ENCODE results near the gene AGER. TPM values are rescaled to one million over a fixed set of nuclear protein-coding genes. Genes with fewer than 3 reads are reported as not detected.

AGER gene
- total and polyA plus RNA-seq, 9 of the 15 experiments (the other 6 are each of a cell fraction or from before 2014, with no cell fraction given), result 1.2 to 11.5 (median 4.1) TPM

DNA sequence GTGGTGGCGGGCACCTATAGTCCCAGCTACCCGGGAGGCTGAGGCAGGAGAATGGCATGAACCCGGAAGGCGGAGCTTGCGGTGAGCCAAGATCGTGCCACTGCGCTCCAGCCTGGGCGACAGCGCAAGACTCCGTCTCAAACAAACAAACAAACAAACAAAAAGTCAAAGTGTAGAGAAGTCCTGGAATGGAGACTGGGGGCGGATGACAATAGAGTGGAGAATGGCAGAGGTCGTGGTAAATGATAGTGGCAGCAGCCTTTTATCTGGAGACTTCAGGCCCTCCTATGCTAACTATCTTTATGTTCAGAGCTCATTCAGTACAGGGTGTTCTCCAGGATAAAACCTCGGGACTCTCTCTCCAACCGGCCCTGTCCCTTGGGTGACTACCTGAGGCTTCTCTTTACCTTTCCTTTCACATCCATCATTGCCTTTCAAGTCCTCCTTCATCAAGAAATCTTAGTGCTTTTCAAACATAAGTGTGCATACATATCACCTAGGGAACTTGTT, 52.6 kb downstream of the AGER start (continued):
- no peak for TF ChIP-seq SRSF9 (IDR thresholded peaks at IDR 0.05; ENCODE audit: borderline replicate concordance, low read depth, low read length)
- no peak for TF ChIP-seq CAMTA2 (CRISPR knock-in tag; conservative IDR thresholded peaks at IDR 0.05)
- TF ChIP-seq GTF2F1 (IDR thresholded peaks at IDR 0.05; ENCODE audit: low read depth, low read length), result no peak
- TF ChIP-seq, protein P1, sequence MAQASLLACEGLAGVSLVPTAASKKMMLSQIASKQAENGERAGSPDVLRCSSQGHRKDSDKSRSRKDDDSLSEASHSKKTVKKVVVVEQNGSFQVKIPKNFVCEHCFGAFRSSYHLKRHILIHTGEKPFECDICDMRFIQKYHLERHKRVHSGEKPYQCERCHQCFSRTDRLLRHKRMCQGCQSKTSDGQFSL (CRISPR knock-in tag; IDR thresholded peaks at IDR 0.05), result no peak
- TF ChIP-seq, protein P1 (tag; IDR thresholded peaks at IDR 0.05), result peak in 1 of 2 experiments; percentile 4; a peak in 1 of 4 replicates
- TF ChIP-seq ZFPM2 (CRISPR knock-in tag; IDR thresholded peaks at IDR 0.05), result no peak
- TF ChIP-seq ZNF668 (CRISPR knock-in tag; IDR thresholded peaks at IDR 0.05), result no peak
- no peak for TF ChIP-seq RHOXF2B (CRISPR knock-in tag; conservative IDR thresholded peaks at IDR 0.05)
- TF ChIP-seq RBM25 (IDR thresholded peaks at IDR 0.05; ENCODE audit: low read depth, low read length, severe bottlenecking), result no peak
- no peak for TF ChIP-seq NFE2L1 (tag; IDR thresholded peaks at IDR 0.05; ENCODE audit: borderline replicate concordance, low read depth)
- TF ChIP-seq MBD2 (IDR thresholded peaks at IDR 0.05; ENCODE audit: borderline replicate concordance, low read depth), result peak; percentile 82
- peak; percentile 96 for TF ChIP-seq BCOR (IDR thresholded peaks at IDR 0.05)
- 0 out of 2 replicates have a peak, but pooled peaks have one; percentile 54 for TF ChIP-seq ZNF445 (CRISPR knock-in tag; IDR thresholded peaks at IDR 0.05; ENCODE audit: low read depth)
- TF ChIP-seq, protein P2, sequence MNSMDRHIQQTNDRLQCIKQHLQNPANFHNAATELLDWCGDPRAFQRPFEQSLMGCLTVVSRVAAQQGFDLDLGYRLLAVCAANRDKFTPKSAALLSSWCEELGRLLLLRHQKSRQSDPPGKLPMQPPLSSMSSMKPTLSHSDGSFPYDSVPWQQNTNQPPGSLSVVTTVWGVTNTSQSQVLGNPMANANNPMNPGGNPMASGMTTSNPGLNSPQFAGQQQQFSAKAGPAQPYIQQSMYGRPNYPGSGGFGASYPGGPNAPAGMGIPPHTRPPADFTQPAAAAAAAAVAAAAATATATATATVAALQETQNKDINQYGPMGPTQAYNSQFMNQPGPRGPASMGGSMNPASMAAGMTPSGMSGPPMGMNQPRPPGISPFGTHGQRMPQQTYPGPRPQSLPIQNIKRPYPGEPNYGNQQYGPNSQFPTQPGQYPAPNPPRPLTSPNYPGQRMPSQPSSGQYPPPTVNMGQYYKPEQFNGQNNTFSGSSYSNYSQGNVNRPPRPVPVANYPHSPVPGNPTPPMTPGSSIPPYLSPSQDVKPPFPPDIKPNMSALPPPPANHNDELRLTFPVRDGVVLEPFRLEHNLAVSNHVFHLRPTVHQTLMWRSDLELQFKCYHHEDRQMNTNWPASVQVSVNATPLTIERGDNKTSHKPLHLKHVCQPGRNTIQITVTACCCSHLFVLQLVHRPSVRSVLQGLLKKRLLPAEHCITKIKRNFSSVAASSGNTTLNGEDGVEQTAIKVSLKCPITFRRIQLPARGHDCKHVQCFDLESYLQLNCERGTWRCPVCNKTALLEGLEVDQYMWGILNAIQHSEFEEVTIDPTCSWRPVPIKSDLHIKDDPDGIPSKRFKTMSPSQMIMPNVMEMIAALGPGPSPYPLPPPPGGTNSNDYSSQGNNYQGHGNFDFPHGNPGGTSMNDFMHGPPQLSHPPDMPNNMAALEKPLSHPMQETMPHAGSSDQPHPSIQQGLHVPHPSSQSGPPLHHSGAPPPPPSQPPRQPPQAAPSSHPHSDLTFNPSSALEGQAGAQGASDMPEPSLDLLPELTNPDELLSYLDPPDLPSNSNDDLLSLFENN (IDR thresholded peaks at IDR 0.05; ENCODE audit: low read depth in 2 of 2, low read length in 2 of 2), result peak in 1 of 2 experiments; percentile 97; a peak in 2 of 4 replicates
- peak; percentile 100 for TF ChIP-seq TCF3 (CRISPR knock-in tag; IDR thresholded peaks at IDR 0.05)
- no peak for TF ChIP-seq PURB (CRISPR knock-in tag; IDR thresholded peaks at IDR 0.05; ENCODE audit: low read depth)
- no peak for TF ChIP-seq COPS2 (conservative IDR thresholded peaks at IDR 0.05)
- TF ChIP-seq ZC3H11A (IDR thresholded peaks at IDR 0.05; ENCODE audit: low read depth, low read length), result no peak
- TF ChIP-seq FUS (optimal IDR thresholded peaks at IDR 0.05; ENCODE audit: low read depth, low read length), result no peak
- TF ChIP-seq GATAD2B (IDR thresholded peaks at IDR 0.05; ENCODE audit: borderline replicate concordance), result no peak; the same call in 1 of the 2 replicates
- TF ChIP-seq, protein P3, sequence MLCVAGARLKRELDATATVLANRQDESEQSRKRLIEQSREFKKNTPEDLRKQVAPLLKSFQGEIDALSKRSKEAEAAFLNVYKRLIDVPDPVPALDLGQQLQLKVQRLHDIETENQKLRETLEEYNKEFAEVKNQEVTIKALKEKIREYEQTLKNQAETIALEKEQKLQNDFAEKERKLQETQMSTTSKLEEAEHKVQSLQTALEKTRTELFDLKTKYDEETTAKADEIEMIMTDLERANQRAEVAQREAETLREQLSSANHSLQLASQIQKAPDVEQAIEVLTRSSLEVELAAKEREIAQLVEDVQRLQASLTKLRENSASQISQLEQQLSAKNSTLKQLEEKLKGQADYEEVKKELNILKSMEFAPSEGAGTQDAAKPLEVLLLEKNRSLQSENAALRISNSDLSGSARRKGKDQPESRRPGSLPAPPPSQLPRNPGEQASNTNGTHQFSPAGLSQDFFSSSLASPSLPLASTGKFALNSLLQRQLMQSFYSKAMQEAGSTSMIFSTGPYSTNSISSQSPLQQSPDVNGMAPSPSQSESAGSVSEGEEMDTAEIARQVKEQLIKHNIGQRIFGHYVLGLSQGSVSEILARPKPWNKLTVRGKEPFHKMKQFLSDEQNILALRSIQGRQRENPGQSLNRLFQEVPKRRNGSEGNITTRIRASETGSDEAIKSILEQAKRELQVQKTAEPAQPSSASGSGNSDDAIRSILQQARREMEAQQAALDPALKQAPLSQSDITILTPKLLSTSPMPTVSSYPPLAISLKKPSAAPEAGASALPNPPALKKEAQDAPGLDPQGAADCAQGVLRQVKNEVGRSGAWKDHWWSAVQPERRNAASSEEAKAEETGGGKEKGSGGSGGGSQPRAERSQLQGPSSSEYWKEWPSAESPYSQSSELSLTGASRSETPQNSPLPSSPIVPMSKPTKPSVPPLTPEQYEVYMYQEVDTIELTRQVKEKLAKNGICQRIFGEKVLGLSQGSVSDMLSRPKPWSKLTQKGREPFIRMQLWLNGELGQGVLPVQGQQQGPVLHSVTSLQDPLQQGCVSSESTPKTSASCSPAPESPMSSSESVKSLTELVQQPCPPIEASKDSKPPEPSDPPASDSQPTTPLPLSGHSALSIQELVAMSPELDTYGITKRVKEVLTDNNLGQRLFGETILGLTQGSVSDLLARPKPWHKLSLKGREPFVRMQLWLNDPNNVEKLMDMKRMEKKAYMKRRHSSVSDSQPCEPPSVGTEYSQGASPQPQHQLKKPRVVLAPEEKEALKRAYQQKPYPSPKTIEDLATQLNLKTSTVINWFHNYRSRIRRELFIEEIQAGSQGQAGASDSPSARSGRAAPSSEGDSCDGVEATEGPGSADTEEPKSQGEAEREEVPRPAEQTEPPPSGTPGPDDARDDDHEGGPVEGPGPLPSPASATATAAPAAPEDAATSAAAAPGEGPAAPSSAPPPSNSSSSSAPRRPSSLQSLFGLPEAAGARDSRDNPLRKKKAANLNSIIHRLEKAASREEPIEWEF (CRISPR knock-in tag; IDR thresholded peaks at IDR 0.05), result peak; percentile 62; the same call in 1 of the 2 replicates
